Testis (tissue), 3 donors: ENCODE data around the gene PTPRN2. TPM values are rescaled to one million over a fixed set of nuclear protein-coding genes. Genes with fewer than 3 reads are reported as not detected.

Experiments
- DNase-seq: peaks from one replicate; pipeline ENCODE4 v3.0.0-alpha.2; 2019
- H3K27ac ChIP-seq, 2 donors: fragments of 200-600 bp; sonication (generic); one replicate each; pipeline ENCODE4 v1.5.1; 2019
- H3K27me3 ChIP-seq: fragments of 200-600 bp; sonication (generic); one replicate; pipeline ENCODE4 v1.5.1; 2019
- H3K36me3 ChIP-seq: fragments of 200-600 bp; sonication (generic); one replicate; pipeline ENCODE4 v1.5.1; 2017; ENCODE audit warnings: low read depth; ENCODE audit errors: missing control alignments
- H3K4me1 ChIP-seq: fragments of 200-600 bp; sonication (generic); one replicate; pipeline ENCODE4 v1.5.1; 2019
- H3K4me3 ChIP-seq, 2 donors: fragments of 200-600 bp; sonication (generic); one replicate each; pipeline ENCODE4 v1.5.1; 2017 to 2019
- H3K9me3 ChIP-seq: fragments of 200-600 bp; sonication (generic); one replicate; pipeline ENCODE4 v1.5.1; 2017
- CTCF ChIP-seq, 3 experiments: fragments of 450-650 bp in 2 of 3; fragments of 200-600 bp in 1 of 3; sonication (generic) in 1 of 3; IDR thresholded peaks; one replicate each; pipeline ENCODE4 v1.5.1; 2016 to 2019; ENCODE audit warnings: antibody characterized with exemption in 3 of 3, mild to moderate bottlenecking in 2 of 3, moderate library complexity in 1 of 3
- POLR2A ChIP-seq: fragments of 450-650 bp; IDR thresholded peaks from one replicate; pipeline ENCODE4 v1.6.1; 2017; ENCODE audit warnings: antibody characterized with exemption, mild to moderate bottlenecking, moderate library complexity
- WGBS, 2 donors: methylation state at CpG; one replicate each; pipeline ENCODE4 v1.1.5; 2018; 5-methylcytosine and 5-hydroxymethylcytosine counted together
- intact Hi-C: fragments of 100-400 bp; cut with DNase I; formaldehyde crosslinking; loops from one replicate; pipeline ENCODE4 v1.15.1; 2023; ENCODE audit warnings: low total_unique reads
- polyA plus RNA-seq: library from polyadenylated mRNA; stranded (reverse); fragments of 350-450 nt; fragmentation: Illumina TruSeq; extraction: RNeasy Lipid Tissue Mini Kit (QIAGEN cat#74804); gene quantifications from one replicate; pipeline ENCODE4 v1.2.3, GENCODE V29; 2014; ENCODE audit warnings: low read depth, low replicate concordance; ENCODE audit not compliant: insufficient read depth
- total RNA-seq, 2 donors: library from RNA; depleted of rRNA; stranded (reverse); fragments of >200 nt; gene quantifications; one replicate each; pipeline ENCODE4 v1.2.3, GENCODE V29; 2016

PTPRN2 gene
- total and polyA plus RNA-seq, 3 donors from 2014 or later = 9.3 to 10.8 (median 9.8) TPM

- no peak overlapping the region for H3K4me3 ChIP-seq
- TF ChIP-seq CTCF (IDR thresholded peaks at IDR 0.05) (no peak), POLR2A (no peak)
- peaks cover 9% of the 10 kb centered on the region for H3K4me1 ChIP-seq
- H3K27me3 ChIP-seq = no peaks in the 10 kb centered on the region
- intact Hi-C loops = no loop called here
- H3K9me3 ChIP-seq = no peaks in the 10 kb centered on the region
- H3K27ac ChIP-seq = no peak overlapping the region
- DNase-seq = peak; percentile 84
- WGBS, 2 donors = 43 to 86% methylated on average over 16 to 34 of the region's 34 CpGs
- H3K36me3 ChIP-seq = no peaks in the 10 kb centered on the region
Observed at GRCh38 chr7:157662981-157663716, 924.5 kb downstream of the PTPRN2 start.

- 91% methylated on average over 24 to 26 of the region's 26 CpGs for WGBS, 2 donors
- Histone ChIP-seq H3K36me3 (no peaks in the 10 kb centered on the region), H3K9me3 (no peaks in the 10 kb centered on the region), H3K4me3 (no peak overlapping the region), H3K27me3 (no peaks in the 10 kb centered on the region), H3K4me1 (peaks cover 9% of the 10 kb centered on the region), H3K27ac (no peak overlapping the region)
- no peak for DNase-seq
- intact Hi-C loops = no loop called here
- TF ChIP-seq POLR2A (no peak), CTCF (IDR thresholded peaks at IDR 0.05) (no peak)
Observed at GRCh38 chr7:157662110-157662791, 925.4 kb downstream of the PTPRN2 start.

GRCh38 chr7:157661611-157661975 lies 926.0 kb downstream of the PTPRN2 start:
- no peak for DNase-seq
- WGBS, 2 donors = 68 to 76% methylated on average over 8 to 11 of the region's 11 CpGs
- H3K27me3 ChIP-seq = no peaks in the 10 kb centered on the region
- no peak overlapping the region for H3K4me3 ChIP-seq
- no peaks in the 10 kb centered on the region for H3K9me3 ChIP-seq
- peaks cover 9% of the 10 kb centered on the region for H3K4me1 ChIP-seq
- no peaks in the 10 kb centered on the region for H3K36me3 ChIP-seq
- no peak for TF ChIP-seq CTCF (IDR thresholded peaks at IDR 0.05)
- no peak for TF ChIP-seq POLR2A
- no peak overlapping the region for H3K27ac ChIP-seq
- intact Hi-C loops = no loop called here

- intact Hi-C loops = no loop called here
- no peak overlapping the region for H3K4me3 ChIP-seq
- H3K27ac ChIP-seq = no peak overlapping the region
- WGBS, 2 donors = 71% methylated on average over 32 to 43 of the region's 43 CpGs
- no peaks in the 10 kb centered on the region for H3K9me3 ChIP-seq
- TF ChIP-seq CTCF (IDR thresholded peaks at IDR 0.05) = no peak
- no peak for TF ChIP-seq POLR2A
- peaks cover 9% of the 10 kb centered on the region for H3K4me1 ChIP-seq
- H3K36me3 ChIP-seq = no peaks in the 10 kb centered on the region
- H3K27me3 ChIP-seq = no peaks in the 10 kb centered on the region
- no peak for DNase-seq
Observed at GRCh38 chr7:157660971-157661610, 926.5 kb downstream of the PTPRN2 start.
